Neuronal stem cell (in vitro differentiated cells): ENCODE measurements around the gene FLCN.
"Not testable (repeated sequence)": the region's sequence is repeated elsewhere in the genome, so short reads cannot be mapped to it uniquely, and the experiment has no call there.

Experiments used
- DNase-seq: peaks from one replicate; pipeline ENCODE4 v3.0.0-alpha.2; 2013; ENCODE audit warnings: low spot score
- H2AFZ ChIP-seq: one replicate; pipeline ENCODE4 v1.6.1; 2013; ENCODE audit warnings: mild to moderate bottlenecking, low read length, inconsistent platforms
- H2AK5ac ChIP-seq: 2 replicates; pipeline ENCODE4 v1.6.1; 2013; ENCODE audit warnings: low read depth, mild to moderate bottlenecking, inconsistent platforms, low read length, moderate library complexity, mixed read lengths
- H2BK120ac ChIP-seq: 2 replicates; pipeline ENCODE4 v1.6.1; 2013; ENCODE audit warnings: low read depth, mild to moderate bottlenecking, inconsistent platforms, low read length, moderate library complexity, mixed read lengths
- H2BK12ac ChIP-seq: one replicate; pipeline ENCODE4 v1.6.1; 2013; ENCODE audit warnings: low read length, inconsistent platforms
- H2BK15ac ChIP-seq: 2 replicates; pipeline ENCODE4 v1.6.1; 2013; ENCODE audit warnings: mild to moderate bottlenecking, low read length, inconsistent platforms, mixed read lengths
- H2BK5ac ChIP-seq: one replicate; pipeline ENCODE4 v1.6.1; 2013; ENCODE audit warnings: inconsistent platforms, mild to moderate bottlenecking, low read length, moderate library complexity
- H3K14ac ChIP-seq: one replicate; pipeline ENCODE4 v1.6.1; 2013; ENCODE audit warnings: low read length, inconsistent platforms
- H3K18ac ChIP-seq: 2 replicates; pipeline ENCODE4 v1.6.1; 2013; ENCODE audit warnings: low read length, inconsistent platforms
- H3K23ac ChIP-seq: 2 replicates; pipeline ENCODE4 v1.6.1; 2013; ENCODE audit warnings: low read depth, mild to moderate bottlenecking, mixed read lengths, low read length, inconsistent platforms; ENCODE audit not compliant: poor library complexity
- H3K27ac ChIP-seq: replicated peaks from 3 replicates; pipeline ENCODE4 v1.5.1; 2013; ENCODE audit warnings: low read length, inconsistent platforms
- H3K27me3 ChIP-seq, 3 experiments: 2 replicates each; pipeline ENCODE4 v1.6.1; 2013; ENCODE audit warnings: low read length in 3 of 3, mild to moderate bottlenecking in 2 of 3, inconsistent platforms in 1 of 3, low read depth in 1 of 3, mixed read lengths in 1 of 3, moderate library complexity in 1 of 3; ENCODE audit not compliant: control insufficient read depth in 3 of 3, insufficient read depth in 3 of 3
- H3K36me3 ChIP-seq, 2 donors: replicated peaks in 1 of 2; 2 replicates each; pipeline ENCODE4 v1.6.1; 2013; ENCODE audit warnings: low read length in 2 of 2; ENCODE audit not compliant: control insufficient read depth in 2 of 2, insufficient read depth in 2 of 2
- H3K4ac ChIP-seq: 2 replicates; pipeline ENCODE4 v1.6.1; 2013; ENCODE audit warnings: inconsistent platforms, mild to moderate bottlenecking, low read length, moderate library complexity
- H3K4me1 ChIP-seq, 2 donors: 1 replicate in 1 of 2; 2 replicates in 1 of 2; pipeline ENCODE4 v1.6.1; 2013; ENCODE audit warnings: low read length in 2 of 2, low read depth in 1 of 2; ENCODE audit not compliant: control insufficient read depth in 2 of 2, insufficient read depth in 1 of 2
- H3K4me2 ChIP-seq: one replicate; pipeline ENCODE4 v1.6.1; 2013; ENCODE audit warnings: mild to moderate bottlenecking, low read length, inconsistent platforms; ENCODE audit not compliant: insufficient read depth, poor library complexity, severe bottlenecking
- H3K4me3 ChIP-seq, 2 donors: 2 replicates each; pipeline ENCODE4 v1.5.1; 2013; ENCODE audit warnings: low read length in 2 of 2, mild to moderate bottlenecking in 2 of 2, inconsistent platforms in 1 of 2, moderate library complexity in 1 of 2
- H3K79me1 ChIP-seq: one replicate; pipeline ENCODE4 v1.6.1; 2013; ENCODE audit warnings: low read depth, mild to moderate bottlenecking, inconsistent platforms, low read length, moderate library complexity
- H3K9ac ChIP-seq: one replicate; pipeline ENCODE4 v1.6.1; 2013; ENCODE audit warnings: mild to moderate bottlenecking, low read depth, low read length, inconsistent platforms; ENCODE audit not compliant: poor library complexity
- H3K9me3 ChIP-seq, 2 donors: replicated peaks in 1 of 2; 2 replicates each; pipeline versions ENCODE3 to v1.6.1; 2013; ENCODE audit warnings: low read length in 2 of 2, mild to moderate bottlenecking in 2 of 2, inconsistent platforms in 1 of 2, low read depth in 1 of 2, mixed read lengths in 1 of 2, moderate library complexity in 1 of 2; ENCODE audit not compliant: control insufficient read depth in 2 of 2, insufficient read depth in 1 of 2
- H4K8ac ChIP-seq: one replicate; pipeline ENCODE4 v1.6.1; 2013; ENCODE audit warnings: low read depth, mild to moderate bottlenecking, inconsistent platforms, low read length, moderate library complexity
- H4K91ac ChIP-seq: one replicate; pipeline ENCODE4 v1.6.1; 2013; ENCODE audit warnings: low read length, low read depth, mild to moderate bottlenecking, inconsistent platforms; ENCODE audit not compliant: poor library complexity
- WGBS, 2 donors: extraction: QIAGEN DNeasy Blood & Tissue Kit; methylation state at CpG; one replicate each; pipeline ENCODE4 v1.1.7; 2013; ENCODE audit warnings: missing lambda C conversion rate in 2 of 2, mixed read lengths in 1 of 2; ENCODE audit not compliant: insufficient read length in 2 of 2, insufficient replicate concordance in 1 of 2; ENCODE audit errors: extremely low coverage in 2 of 2; 5-methylcytosine and 5-hydroxymethylcytosine counted together

FLCN gene

GRCh38 chr17:17279316-17279715, 42.3 kb upstream of the FLCN start:
- Histone ChIP-seq H3K23ac (no peak overlapping the region), H3K36me3 (peaks cover 5 to 35% of the 10 kb centered on the region in 2 donors), H2BK120ac (no peak overlapping the region), H4K8ac (no peak overlapping the region), H3K4ac (no peak overlapping the region), H3K18ac (no peak overlapping the region), H2AK5ac (no peak overlapping the region), H2BK12ac (no peak overlapping the region), H3K4me1 (peaks cover 2 to 6% of the 10 kb centered on the region in 2 donors), H2AFZ (no peak overlapping the region), H3K9me3 (no peaks in the 10 kb centered on the region), H2BK5ac (no peak overlapping the region), H4K91ac (no peak overlapping the region), H3K79me1 (peaks cover 14% of the 10 kb centered on the region), H3K14ac (no peak overlapping the region), H3K27me3 (no peaks in the 10 kb centered on the region), H3K4me2 (peak overlapping the region; percentile 67), H3K27ac (no peak overlapping the region), H3K9ac (no peak overlapping the region), H2BK15ac (no peak overlapping the region), H3K4me3 (peak overlapping the region in 1 of 2 donors; percentile 80)
- DNase-seq: no peak
- no CpG with 5 or more reads among the region's 4 CpGs for WGBS, 2 donors

- not testable (repeated sequence) for H2BK12ac ChIP-seq, H2BK15ac ChIP-seq, H2AK5ac ChIP-seq, H3K4me3 ChIP-seq, H2BK120ac ChIP-seq, DNase-seq, H3K23ac ChIP-seq, H3K27ac ChIP-seq, H3K4ac ChIP-seq, H4K8ac ChIP-seq, H3K18ac ChIP-seq, H3K9ac ChIP-seq, H3K4me1 ChIP-seq, H3K14ac ChIP-seq, H4K91ac ChIP-seq, H3K9me3 ChIP-seq, H3K27me3 ChIP-seq, H2BK5ac ChIP-seq, H2AFZ ChIP-seq, H3K4me2 ChIP-seq
- no CpG with 5 or more reads among the region's 5 CpGs for WGBS, 2 donors
- H3K36me3 ChIP-seq: peaks cover 8 to 54% of the 10 kb centered on the region in 2 donors
- peaks cover 14% of the 10 kb centered on the region for H3K79me1 ChIP-seq
Measured at GRCh38 chr17:17277431-17277830, 40.5 kb upstream of the FLCN start.

- H3K9ac ChIP-seq: no peak overlapping the region
- no peak for DNase-seq
- H2BK12ac ChIP-seq: no peak overlapping the region
- no peak overlapping the region for H2AK5ac ChIP-seq
- no peaks in the 10 kb centered on the region for H3K27me3 ChIP-seq
- H3K4ac ChIP-seq: no peak overlapping the region
- peaks cover 2 to 6% of the 10 kb centered on the region in 2 donors for H3K4me1 ChIP-seq
- no peak overlapping the region for H3K4me2 ChIP-seq
- no peak overlapping the region for H4K91ac ChIP-seq
- no peak overlapping the region for H2BK15ac ChIP-seq
- no peak overlapping the region for H3K14ac ChIP-seq
- H3K36me3 ChIP-seq: peaks cover 8 to 65% of the 10 kb centered on the region in 2 donors
- H3K23ac ChIP-seq: no peak overlapping the region
- H2AFZ ChIP-seq: no peak overlapping the region
- H2BK5ac ChIP-seq: no peak overlapping the region
- H3K18ac ChIP-seq: no peak overlapping the region
- peaks cover 14% of the 10 kb centered on the region for H3K79me1 ChIP-seq
- no peaks in the 10 kb centered on the region for H3K9me3 ChIP-seq
- H3K4me3 ChIP-seq: no peak overlapping the region
- no CpG with 5 or more reads among the region's 6 CpGs for WGBS, 2 donors
- no peak overlapping the region for H4K8ac ChIP-seq
- no peak overlapping the region for H3K27ac ChIP-seq
- no peak overlapping the region for H2BK120ac ChIP-seq
Measured at GRCh38 chr17:17275971-17276370, 39.0 kb upstream of the FLCN start.

GRCh38 chr17:17269926-17270773, 33.2 kb upstream of the FLCN start:
- Histone ChIP-seq H3K27me3 (no peaks in the 10 kb centered on the region), H2BK5ac (no peak overlapping the region), H3K18ac (no peak overlapping the region), H3K36me3 (peaks cover 12 to 92% of the 10 kb centered on the region in 2 donors), H2BK120ac (no peak overlapping the region), H3K4ac (no peak overlapping the region), H3K4me3 (no peak overlapping the region), H3K9me3 (no peaks in the 10 kb centered on the region), H3K79me1 (peaks cover 1% of the 10 kb centered on the region), H2BK12ac (no peak overlapping the region), H4K8ac (no peak overlapping the region), H2AK5ac (no peak overlapping the region), H3K9ac (no peak overlapping the region), H3K27ac (no peak overlapping the region), H3K4me2 (no peak overlapping the region), H2BK15ac (no peak overlapping the region), H3K23ac (no peak overlapping the region), H3K4me1 (no peaks in the 10 kb centered on the region), H2AFZ (no peak overlapping the region), H4K91ac (no peak overlapping the region), H3K14ac (no peak overlapping the region)
- 100% methylated on average over 1 of the region's 9 CpGs; no CpG with 5 or more reads in 1 of the 2 donors for WGBS, 2 donors
- no peak for DNase-seq
